Measurements from ENCODE around the gene ANKRD33B. TPM values are rescaled to one million over a fixed set of nuclear protein-coding genes. Genes with fewer than 3 reads are reported as not detected.

ANKRD33B gene
- polyA plus RNA-seq, 1 experiment = 3.4 TPM

- Histone ChIP-seq H3K36me3 (ENCODE audit: control insufficient read depth, insufficient read depth, low read length) (peaks cover 12% of the 10 kb centered on the region), H3K27me3 (ENCODE audit: control insufficient read depth, insufficient read depth, low read length) (no peaks in the 10 kb centered on the region), H3K4me3 (ENCODE audit: low read depth, low read length) (no peak overlapping the region)
- TF ChIP-seq, protein P1, sequence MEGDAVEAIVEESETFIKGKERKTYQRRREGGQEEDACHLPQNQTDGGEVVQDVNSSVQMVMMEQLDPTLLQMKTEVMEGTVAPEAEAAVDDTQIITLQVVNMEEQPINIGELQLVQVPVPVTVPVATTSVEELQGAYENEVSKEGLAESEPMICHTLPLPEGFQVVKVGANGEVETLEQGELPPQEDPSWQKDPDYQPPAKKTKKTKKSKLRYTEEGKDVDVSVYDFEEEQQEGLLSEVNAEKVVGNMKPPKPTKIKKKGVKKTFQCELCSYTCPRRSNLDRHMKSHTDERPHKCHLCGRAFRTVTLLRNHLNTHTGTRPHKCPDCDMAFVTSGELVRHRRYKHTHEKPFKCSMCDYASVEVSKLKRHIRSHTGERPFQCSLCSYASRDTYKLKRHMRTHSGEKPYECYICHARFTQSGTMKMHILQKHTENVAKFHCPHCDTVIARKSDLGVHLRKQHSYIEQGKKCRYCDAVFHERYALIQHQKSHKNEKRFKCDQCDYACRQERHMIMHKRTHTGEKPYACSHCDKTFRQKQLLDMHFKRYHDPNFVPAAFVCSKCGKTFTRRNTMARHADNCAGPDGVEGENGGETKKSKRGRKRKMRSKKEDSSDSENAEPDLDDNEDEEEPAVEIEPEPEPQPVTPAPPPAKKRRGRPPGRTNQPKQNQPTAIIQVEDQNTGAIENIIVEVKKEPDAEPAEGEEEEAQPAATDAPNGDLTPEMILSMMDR (IDR thresholded peaks at IDR 0.05; ENCODE audit: insufficient read depth, low read depth, low read length) = no peak
- ChIA-PET CTCF (interaction anchor here (1.2 to 1.4 kb wide), 2 partner anchors 25 to 27 kb away, joined by 3 read pairs; no protein-coding TSS in a partner anchor), POLR2A (no interaction called here)
- no peak for DNase-seq (ENCODE audit: low read depth)
Observed at GRCh38 chr5:10653043-10653442, 89.2 kb downstream of the ANKRD33B start.

- no peaks in the 10 kb centered on the region for H3K27me3 ChIP-seq (ENCODE audit: control insufficient read depth, insufficient read depth, low read length)
- H3K4me3 ChIP-seq (ENCODE audit: low read depth, low read length) = no peak overlapping the region
- ChIA-PET CTCF (interaction anchor here (1.1 kb wide), 1 partner anchor 26 kb away, joined by 4 read pairs; no protein-coding TSS in a partner anchor), POLR2A (no interaction called here)
- H3K36me3 ChIP-seq (ENCODE audit: control insufficient read depth, insufficient read depth, low read length) = peaks cover 12% of the 10 kb centered on the region
- no peak for DNase-seq (ENCODE audit: low read depth)
- TF ChIP-seq, protein P1 (IDR thresholded peaks at IDR 0.05; ENCODE audit: insufficient read depth, low read depth, low read length) = no peak
Observed at GRCh38 chr5:10653751-10654400, 90.0 kb downstream of the ANKRD33B start.

DNA sequence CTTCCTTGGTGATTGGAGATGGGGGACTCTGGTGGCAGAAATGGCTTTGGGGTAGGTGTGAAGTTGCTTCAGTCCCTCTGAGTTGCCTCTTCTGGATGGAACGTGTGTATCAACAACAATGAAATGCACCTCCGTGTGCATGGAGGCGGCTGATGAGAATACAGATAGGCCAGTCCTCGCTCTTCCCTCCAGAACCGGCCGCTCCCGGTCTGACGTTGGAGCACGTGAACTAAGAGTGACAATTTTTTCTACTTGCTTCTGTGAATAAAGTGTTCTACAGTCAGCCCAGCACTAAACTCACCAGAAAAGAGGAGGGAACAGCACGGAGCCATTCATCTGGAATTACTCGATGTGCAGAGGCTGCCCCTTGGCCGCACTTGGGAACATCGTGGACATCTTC is 90.7 kb downstream of the ANKRD33B start:
- Histone ChIP-seq H3K27me3 (ENCODE audit: control insufficient read depth, insufficient read depth, low read length) (no peaks in the 10 kb centered on the region), H3K36me3 (ENCODE audit: control insufficient read depth, insufficient read depth, low read length) (peaks cover 11% of the 10 kb centered on the region), H3K4me3 (ENCODE audit: low read depth, low read length) (no peak overlapping the region)
- TF ChIP-seq, protein P1 (IDR thresholded peaks at IDR 0.05; ENCODE audit: insufficient read depth, low read depth, low read length) = no peak
- CTCF ChIA-PET = interaction anchor here (1.1 kb wide), 1 partner anchor 27 kb away, joined by 4 read pairs; no protein-coding TSS in a partner anchor
- POLR2A ChIA-PET = no interaction called here
- no peak for DNase-seq (ENCODE audit: low read depth)

DNA sequence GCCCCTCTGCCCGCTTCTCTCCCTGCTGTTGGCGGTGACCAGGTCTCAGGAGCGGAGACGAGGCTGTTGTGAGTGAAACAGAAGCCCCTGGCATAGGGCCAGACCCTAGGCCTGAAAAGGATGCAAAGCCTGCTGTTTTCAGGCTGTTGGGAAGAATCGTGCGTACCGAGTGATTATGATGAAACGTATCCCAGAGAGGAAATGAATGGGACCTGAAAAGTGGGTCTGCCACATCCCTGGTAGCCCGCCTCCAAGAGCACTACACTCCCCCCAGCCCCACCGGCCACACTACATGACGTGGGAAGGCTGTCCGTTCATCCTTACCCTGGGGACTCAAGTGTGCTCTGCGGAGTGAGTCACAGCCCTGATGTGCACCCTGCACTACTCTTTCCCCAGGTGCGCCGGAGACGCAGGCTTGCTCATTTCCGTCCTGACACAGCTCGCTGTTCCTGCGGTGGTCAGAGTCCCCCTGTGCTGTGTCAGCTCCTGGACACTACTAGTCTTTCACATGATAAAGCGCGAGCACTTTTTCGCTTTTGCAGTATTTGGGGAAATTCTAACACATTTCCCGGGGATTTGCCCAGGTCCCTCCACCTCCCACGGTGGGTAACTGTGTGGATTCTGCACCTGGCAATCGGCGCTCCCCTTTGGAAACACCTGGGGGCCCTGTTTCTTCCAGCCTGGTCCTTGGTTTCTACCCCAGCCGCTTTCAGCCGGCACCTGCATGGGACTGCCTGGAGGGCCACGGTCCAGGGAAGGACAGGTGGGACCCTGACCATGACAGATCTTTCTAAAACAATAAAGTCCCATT is 91.5 kb downstream of the ANKRD33B start:
- ChIA-PET POLR2A (no interaction called here), CTCF (no interaction called here)
- Histone ChIP-seq H3K36me3 (ENCODE audit: control insufficient read depth, insufficient read depth, low read length) (peaks cover 11% of the 10 kb centered on the region), H3K4me3 (ENCODE audit: low read depth, low read length) (no peak overlapping the region), H3K27me3 (ENCODE audit: control insufficient read depth, insufficient read depth, low read length) (no peaks in the 10 kb centered on the region)
- TF ChIP-seq, protein P1 (IDR thresholded peaks at IDR 0.05; ENCODE audit: insufficient read depth, low read depth, low read length) = no peak
- DNase-seq (ENCODE audit: low read depth) = no peak
